NT2/D1 (cell line): Measurements from ENCODE around the gene HPS3.
A peak's percentile ranks its signal among the peaks of the same experiment; 100 is the strongest.

Source experiments
- DNase-seq: peaks from one replicate; pipeline ENCODE4 v3.0.0-alpha.2; 2011; ENCODE audit warnings: low read depth, low spot score
- H3K27me3 ChIP-seq: 2 replicates; pipeline ENCODE4 v1.6.0; 2011; ENCODE audit warnings: mild to moderate bottlenecking; ENCODE audit not compliant: insufficient read length, insufficient read depth
- H3K36me3 ChIP-seq: 2 replicates; pipeline ENCODE4 v1.6.1; 2011; ENCODE audit warnings: mild to moderate bottlenecking, low read length, mixed read lengths; ENCODE audit not compliant: insufficient read depth, insufficient read length
- H3K4me1 ChIP-seq: 2 replicates; pipeline ENCODE4 v1.5.1; 2011; ENCODE audit not compliant: insufficient read depth, insufficient read length
- H3K4me3 ChIP-seq: 2 replicates; pipeline ENCODE4 v1.5.1; 2011; ENCODE audit warnings: low read depth; ENCODE audit not compliant: insufficient read length
- H3K9ac ChIP-seq: 2 replicates; pipeline ENCODE4 v1.6.0; 2011; ENCODE audit warnings: low read depth; ENCODE audit not compliant: insufficient read length
- H3K9me3 ChIP-seq: 2 replicates; pipeline ENCODE4 v1.5.1; 2011; ENCODE audit warnings: mild to moderate bottlenecking, low read length; ENCODE audit not compliant: insufficient read depth
- SUZ12 ChIP-seq: IDR thresholded peaks from 2 replicates; pipeline ENCODE4 v1.6.1; 2011; ENCODE audit not compliant: insufficient read length, insufficient read depth; ENCODE audit errors: extremely low read depth
- YY1 ChIP-seq: IDR thresholded peaks from 2 replicates; pipeline ENCODE4 v1.6.1; 2011; ENCODE audit not compliant: insufficient read length, insufficient read depth
- ZNF274 ChIP-seq: IDR thresholded peaks from 2 replicates; pipeline ENCODE4 v1.6.1; 2011; ENCODE audit warnings: mild to moderate bottlenecking, low read depth, low read length

Gene HPS3

GRCh38 chr3:149129326-149130205 is at the start of gene HPS3:
Gene HPS3 (plus strand): TSS chr3:149129638. CDS start chr3:149129724, 86 bp downstream.
- TF ChIP-seq YY1, result no peak
- no peak for TF ChIP-seq ZNF274
- Histone ChIP-seq H3K4me3 (peak within 1 kb of the TSS; percentile 96), H3K9ac (peak within 1 kb of the TSS; percentile 95), H3K27me3 (no peaks in the 10 kb centered on the region), H3K36me3 (peaks cover 18% of the 10 kb centered on the region), H3K9me3 (no peaks in the 10 kb centered on the region), H3K4me1 (no peaks in the 10 kb centered on the region)
- peak; percentile 80 for DNase-seq

DNA sequence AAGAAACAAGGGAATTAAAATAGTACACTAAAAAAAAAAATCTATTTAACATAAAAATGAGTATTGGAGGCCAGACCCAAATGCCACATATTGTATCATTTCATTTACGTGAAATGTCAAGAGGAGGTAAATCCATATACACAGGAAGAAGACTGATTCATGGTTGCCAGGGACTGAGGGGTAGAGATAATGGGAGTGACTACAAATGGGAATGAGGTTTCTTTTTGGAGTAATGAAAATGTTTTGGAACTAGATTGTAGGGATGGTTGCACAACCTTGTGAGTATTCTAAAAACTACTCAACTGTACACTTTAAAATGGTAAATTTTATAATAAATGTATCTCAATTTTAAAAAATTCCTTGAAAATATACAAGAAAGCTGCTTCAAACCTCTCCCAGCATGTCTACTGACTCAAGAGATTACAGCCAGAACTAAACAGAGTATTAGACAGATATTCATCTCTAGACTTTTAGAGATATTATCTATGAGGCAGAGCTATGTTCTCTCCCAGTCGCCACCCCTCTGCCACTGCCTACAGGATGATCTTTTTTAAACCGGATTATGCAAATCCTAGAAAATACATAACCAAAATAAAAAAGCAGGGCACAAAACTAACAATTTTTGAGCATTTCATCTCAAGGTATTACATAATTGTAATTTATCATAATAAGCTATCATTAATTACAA is 49.3 kb upstream of the HPS3 start:
- TF ChIP-seq ZNF274 (no peak), SUZ12 (no peak), YY1 (no peak)
- no peak overlapping the region for H3K4me3 ChIP-seq
- H3K9ac ChIP-seq, result no peak overlapping the region
- no peak for DNase-seq
- no peaks in the 10 kb centered on the region for H3K9me3 ChIP-seq
- H3K4me1 ChIP-seq, result no peaks in the 10 kb centered on the region
- no peaks in the 10 kb centered on the region for H3K27me3 ChIP-seq
- peaks cover 44% of the 10 kb centered on the region for H3K36me3 ChIP-seq

DNA sequence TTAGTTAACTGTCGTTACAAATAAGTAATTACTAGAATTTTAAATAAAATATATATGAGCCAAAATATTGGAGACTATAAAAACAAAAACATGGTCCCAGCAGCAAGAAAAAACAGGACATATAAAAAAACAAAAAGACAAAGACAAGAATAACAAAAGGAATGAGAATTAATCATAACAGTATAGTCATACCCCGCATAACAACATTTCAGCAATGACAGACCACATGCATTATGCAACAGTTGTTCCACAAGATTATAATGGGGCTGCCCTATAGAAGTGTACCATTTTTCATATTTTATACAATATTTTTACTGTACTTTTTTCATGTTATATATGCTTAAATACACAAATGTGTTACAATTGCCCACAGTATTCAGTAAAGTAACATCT is 48.7 kb upstream of the HPS3 start:
- TF ChIP-seq ZNF274 (no peak), YY1 (no peak), SUZ12 (no peak)
- Histone ChIP-seq H3K4me3 (no peak overlapping the region), H3K9ac (no peak overlapping the region), H3K36me3 (peaks cover 40% of the 10 kb centered on the region), H3K9me3 (no peaks in the 10 kb centered on the region), H3K27me3 (no peaks in the 10 kb centered on the region), H3K4me1 (no peaks in the 10 kb centered on the region)
- DNase-seq, result no peak

- no peaks in the 10 kb centered on the region for H3K4me1 ChIP-seq
- no peak overlapping the region for H3K9ac ChIP-seq
- H3K4me3 ChIP-seq, result no peak overlapping the region
- TF ChIP-seq SUZ12 (no peak), ZNF274 (no peak), YY1 (no peak)
- DNase-seq, result no peak
- H3K9me3 ChIP-seq, result peaks cover 3% of the 10 kb centered on the region; the same call in 1 of the 2 replicates
- H3K27me3 ChIP-seq, result peaks cover under 1% of the 10 kb centered on the region
- H3K36me3 ChIP-seq, result peaks cover 35% of the 10 kb centered on the region
These were observed 47.7 kb upstream of the HPS3 start for GRCh38 chr3:149081772-149082171.

DNA sequence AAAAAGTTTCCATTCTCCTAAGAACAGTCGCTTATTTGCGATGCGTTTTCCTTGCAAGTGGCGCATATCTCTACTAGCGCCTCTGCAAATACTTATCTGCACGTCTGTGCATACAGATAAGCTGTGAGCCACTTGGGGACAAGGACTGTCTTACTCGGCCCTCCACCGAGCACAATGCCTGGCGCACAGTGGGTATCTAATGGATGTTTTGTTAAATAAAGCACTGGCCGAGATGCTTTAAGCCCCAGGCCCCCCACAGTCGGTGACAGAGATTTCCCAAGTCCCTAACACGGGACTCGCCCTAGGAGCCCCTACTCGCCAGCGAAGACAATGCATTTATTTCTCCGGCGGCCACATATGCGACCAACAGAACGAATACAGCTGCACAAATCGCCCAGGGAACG is 43.6 kb upstream of the HPS3 start:
- TF ChIP-seq ZNF274 (no peak), SUZ12 (no peak), YY1 (no peak)
- Histone ChIP-seq H3K4me1 (no peaks in the 10 kb centered on the region), H3K9ac (peak overlapping the region; percentile 73), H3K9me3 (peaks cover 18% of the 10 kb centered on the region; the same call in 1 of the 2 replicates), H3K4me3 (peak overlapping the region; percentile 67), H3K36me3 (peaks cover 25% of the 10 kb centered on the region), H3K27me3 (peaks cover 6% of the 10 kb centered on the region)
- DNase-seq, result peak; percentile 71

- Histone ChIP-seq H3K9me3 (peaks cover 18% of the 10 kb centered on the region; the same call in 1 of the 2 replicates), H3K4me3 (peak within 1 kb of the TSS; percentile 67), H3K27me3 (peaks cover 6% of the 10 kb centered on the region), H3K4me1 (no peaks in the 10 kb centered on the region), H3K36me3 (peaks cover 24% of the 10 kb centered on the region), H3K9ac (peak within 1 kb of the TSS; percentile 73)
- no peak for TF ChIP-seq YY1
- DNase-seq, result peak; percentile 98
These were observed 43.0 kb upstream of the HPS3 start, which contains the start of gene HLTF for GRCh38 chr3:149086232-149086988. Gene HLTF (minus strand): TSS chr3:149086533. CDS start chr3:149086336, 197 bp downstream.

DNA sequence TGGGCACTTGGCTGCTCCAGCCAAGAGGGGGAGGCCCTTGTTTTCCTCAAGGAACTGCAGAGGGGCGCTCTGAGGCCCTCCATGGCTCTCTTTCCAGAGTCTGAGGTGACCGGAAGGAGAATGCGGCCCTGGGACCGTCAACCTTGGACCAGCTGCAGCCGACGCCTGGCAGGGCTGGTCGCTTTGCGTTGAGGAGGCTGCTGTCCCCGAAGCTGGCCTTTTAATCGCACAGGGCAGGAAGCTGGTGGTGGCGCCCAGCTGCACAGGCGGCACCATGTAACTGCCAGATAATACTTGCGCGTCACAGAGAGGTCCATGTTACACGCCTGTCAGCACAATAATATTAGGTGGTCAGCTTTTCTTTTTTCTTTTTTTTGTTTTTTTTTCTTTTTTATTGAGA is 42.2 kb upstream of the HPS3 start:
- H3K36me3 ChIP-seq, result peaks cover 24% of the 10 kb centered on the region
- H3K27me3 ChIP-seq, result peaks cover 6% of the 10 kb centered on the region
- no peaks in the 10 kb centered on the region for H3K4me1 ChIP-seq
- no peak overlapping the region for H3K4me3 ChIP-seq
- H3K9ac ChIP-seq, result no peak overlapping the region
- no peak for TF ChIP-seq YY1
- TF ChIP-seq ZNF274, result no peak
- TF ChIP-seq SUZ12, result no peak
- peaks cover 18% of the 10 kb centered on the region; the same call in 1 of the 2 replicates for H3K9me3 ChIP-seq
- DNase-seq, result no peak
